HEK293T (cell line): ENCODE measurements around the gene AK5.

Experiments used
- ARNT ChIP-seq: fragments of 450-650 bp; IDR thresholded peaks from 2 replicates; pipeline ENCODE4 v1.6.1; 2017; ENCODE audit warnings: mild to moderate bottlenecking
- CTBP1 ChIP-seq: fragments of 450-650 bp; IDR thresholded peaks from 2 replicates; pipeline ENCODE4 v1.6.1; 2016; ENCODE audit warnings: borderline replicate concordance
- FOXA1 ChIP-seq: fragments of 450-650 bp; IDR thresholded peaks from 2 replicates; pipeline ENCODE4 v1.6.1; 2016; ENCODE audit warnings: mild to moderate bottlenecking
- SP1 ChIP-seq: fragments of 450-650 bp; IDR thresholded peaks from 2 replicates; pipeline ENCODE4 v1.6.1; 2017
- SUZ12 ChIP-seq: fragments of 450-650 bp; IDR thresholded peaks from 2 replicates; pipeline ENCODE4 v1.6.1; 2016; ENCODE audit warnings: mild to moderate bottlenecking
- TARDBP ChIP-seq: fragments of 450-650 bp; IDR thresholded peaks from 2 replicates; pipeline ENCODE4 v1.6.1; 2016
- ZNF384 ChIP-seq: fragments of 450-650 bp; IDR thresholded peaks from 2 replicates; pipeline ENCODE4 v1.6.1; 2016
- TF ChIP-seq, protein P1 (sequence below): fragments of 450-650 bp; IDR thresholded peaks from 2 replicates; pipeline ENCODE4 v1.6.1; 2016

DNA sequence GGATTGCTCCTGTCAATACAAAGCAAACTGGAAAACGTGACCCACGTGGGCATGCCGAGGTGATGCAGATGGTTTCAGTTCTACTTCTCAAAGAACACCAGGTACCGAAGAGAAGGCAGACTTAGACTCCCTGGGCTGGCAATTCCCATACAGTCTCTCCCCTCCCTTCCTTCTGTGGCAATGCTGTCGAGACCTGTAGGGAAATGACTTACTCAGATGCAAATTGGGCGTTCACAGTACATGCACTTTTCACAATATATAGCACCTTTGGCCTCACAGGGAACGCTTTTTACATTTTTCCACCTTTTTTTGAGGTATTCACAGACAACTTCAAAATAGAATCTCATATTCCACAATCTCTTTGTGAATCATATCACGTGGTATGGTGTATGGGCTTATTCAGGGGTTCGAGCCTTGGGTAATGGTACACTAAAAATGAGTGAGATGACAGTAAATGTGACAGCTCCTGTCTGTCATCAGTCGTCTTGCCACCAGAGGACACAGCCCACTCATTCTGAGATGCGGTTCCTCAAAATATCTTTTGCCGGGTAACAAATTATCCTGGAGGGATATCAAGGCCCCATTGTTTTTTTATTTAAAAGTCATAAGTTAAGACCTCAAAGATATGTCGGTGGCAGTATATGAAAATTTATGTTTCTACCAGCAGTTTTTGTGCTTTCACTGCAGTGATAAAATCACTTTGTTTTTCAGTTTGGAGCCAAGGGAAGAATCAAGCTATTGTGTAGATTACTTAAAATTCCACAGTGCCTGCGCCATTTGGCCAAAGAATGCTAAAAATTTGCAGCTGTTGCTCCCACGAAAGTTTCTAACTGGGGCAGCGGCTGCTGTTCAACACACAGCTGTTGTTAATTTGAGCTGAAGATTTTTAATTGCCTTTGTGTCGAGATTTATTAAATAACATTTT is 232.3 kb downstream of the AK5 start:
- TF ChIP-seq SUZ12 (no peak), CTBP1 (no peak), FOXA1 (no peak), TARDBP (no peak), SP1 (no peak), ARNT (no peak), ZNF384 (no peak)
- TF ChIP-seq, protein P1, sequence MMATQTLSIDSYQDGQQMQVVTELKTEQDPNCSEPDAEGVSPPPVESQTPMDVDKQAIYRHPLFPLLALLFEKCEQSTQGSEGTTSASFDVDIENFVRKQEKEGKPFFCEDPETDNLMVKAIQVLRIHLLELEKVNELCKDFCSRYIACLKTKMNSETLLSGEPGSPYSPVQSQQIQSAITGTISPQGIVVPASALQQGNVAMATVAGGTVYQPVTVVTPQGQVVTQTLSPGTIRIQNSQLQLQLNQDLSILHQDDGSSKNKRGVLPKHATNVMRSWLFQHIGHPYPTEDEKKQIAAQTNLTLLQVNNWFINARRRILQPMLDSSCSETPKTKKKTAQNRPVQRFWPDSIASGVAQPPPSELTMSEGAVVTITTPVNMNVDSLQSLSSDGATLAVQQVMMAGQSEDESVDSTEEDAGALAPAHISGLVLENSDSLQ = no peak
